PC-9 (cell line): ENCODE results near the gene OSBPL6. TPM values are rescaled to one million over a fixed set of nuclear protein-coding genes. Genes with fewer than 3 reads are reported as not detected.

Experiments used
- BruUV-seq: library from RNA; stranded (reverse); fragments of 400-500 nt; replicated peaks from 2 replicates; lab custom pipeline; 2021; lab: Mats Ljungman, UMichigan
- CTCF ChIA-PET: fragments of 300-600 bp; sonication (Branson Sonifier 250); formaldehyde crosslinking; loops from one replicate; lab custom pipeline; 2022; ENCODE audit warnings: antibody characterized with exemption; lab: Charles Lee
- POLR2A ChIA-PET: fragments of 300-600 bp; sonication (Branson Sonifier 250); formaldehyde crosslinking; loops from one replicate; lab custom pipeline; 2022; ENCODE audit warnings: antibody characterized with exemption; ENCODE audit not compliant: unreplicated experiment; lab: Charles Lee
- DNase-seq, 2 experiments: peaks; one replicate each; pipeline versions ENCODE4 v3.0.0 to v3.0.0-alpha.2; 2015 to 2022; ENCODE audit warnings: mixed read lengths in 1 of 2
- H2AFZ ChIP-seq: fragments of 200-600 bp; sonication (generic); 2 replicates; pipeline ENCODE4 v1.8.1; 2017; ENCODE audit warnings: antibody characterized with exemption
- H3F3A ChIP-seq: fragments of 200-600 bp; sonication (generic); 2 replicates; pipeline ENCODE4 v1.8.1; 2017; ENCODE audit warnings: antibody characterized with exemption, mild to moderate bottlenecking, low read depth; ENCODE audit not compliant: insufficient read depth
- H3K27ac ChIP-seq: fragments of 200-600 bp; sonication (generic); 2 replicates; pipeline ENCODE4 v1.6.1; 2016; ENCODE audit warnings: mixed run types
- H3K27me3 ChIP-seq: fragments of 200-600 bp; sonication (generic); 2 replicates; pipeline ENCODE4 v1.6.1; 2016; ENCODE audit warnings: low read depth, mixed run types; ENCODE audit not compliant: insufficient read depth
- H3K36me3 ChIP-seq: fragments of 200-600 bp; sonication (generic); 2 replicates; pipeline ENCODE4 v1.6.1; 2016; ENCODE audit warnings: low read depth, mixed run types
- H3K4me1 ChIP-seq: fragments of 200-600 bp; sonication (generic); replicated peaks from 2 replicates; pipeline ENCODE4 v1.6.1; 2016; ENCODE audit warnings: mixed run types; ENCODE audit not compliant: insufficient read depth
- H3K4me2 ChIP-seq: fragments of 200-600 bp; sonication (generic); 2 replicates; pipeline ENCODE4 v1.6.1; 2017; ENCODE audit warnings: mixed run types
- H3K4me3 ChIP-seq: fragments of 200-600 bp; sonication (generic); 2 replicates; pipeline ENCODE4 v1.6.1; 2016; ENCODE audit warnings: mixed run types
- H3K79me2 ChIP-seq: fragments of 200-600 bp; sonication (generic); 2 replicates; pipeline ENCODE4 v1.6.1; 2017; ENCODE audit warnings: low read depth, mixed run types
- H3K9me2 ChIP-seq: fragments of 200-600 bp; sonication (generic); 2 replicates; pipeline ENCODE4 v1.8.1; 2017; ENCODE audit warnings: mild to moderate bottlenecking; ENCODE audit not compliant: insufficient read depth
- H3K9me3 ChIP-seq: fragments of 200-600 bp; sonication (generic); 2 replicates; pipeline ENCODE4 v1.8.1; 2016; ENCODE audit warnings: low read depth; ENCODE audit not compliant: insufficient read depth
- H4K20me1 ChIP-seq: fragments of 200-600 bp; sonication (generic); 2 replicates; pipeline ENCODE4 v1.8.1; 2017; ENCODE audit not compliant: insufficient read depth
- CTCF ChIP-seq: fragments of 200-600 bp; sonication (generic); conservative IDR thresholded peaks from 2 replicates; pipeline ENCODE4 v1.6.1; 2017; ENCODE audit warnings: mixed run types, antibody characterized with exemption, mild to moderate bottlenecking, moderate library complexity
- EZH2 ChIP-seq: fragments of 200-600 bp; sonication (generic); IDR thresholded peaks from 2 replicates; pipeline ENCODE4 v1.8.0; 2017; ENCODE audit warnings: antibody characterized with exemption, low read depth
- intact Hi-C: fragments of 100-400 bp; cut with micrococcal nuclease; formaldehyde crosslinking; loops from one replicate; pipeline ENCODE4 v1.10.0; 2022; ENCODE audit not compliant: unreplicated experiment
- total RNA-seq: library from RNA; stranded (reverse); gene quantifications from 2 replicates; pipeline ENCODE4 v1.2.3, GENCODE V29; 2021

Gene OSBPL6
- total RNA-seq, 1 experiment from 2014 or later, result 2.6 TPM

- no peaks in the 10 kb centered on the region for H3K4me1 ChIP-seq
- no peak overlapping the region for H3K4me2 ChIP-seq
- TF ChIP-seq EZH2 (no peak), CTCF (no peak)
- no peaks in the 10 kb centered on the region for H3F3A ChIP-seq
- no peak overlapping the region for H3K4me3 ChIP-seq
- ChIA-PET CTCF (interaction anchor here (0.6 kb wide), 1 partner anchor 44 kb away, joined by 3 read pairs; no protein-coding TSS in a partner anchor), POLR2A (interaction anchor here (0.5 kb wide), 1 partner anchor 1108 kb away, joined by 4 read pairs; no protein-coding TSS in a partner anchor)
- no peak overlapping the region for H2AFZ ChIP-seq
- BruUV-seq, result no TSS peak
- no peaks in the 10 kb centered on the region for H4K20me1 ChIP-seq
- H3K9me3 ChIP-seq, result no peaks in the 10 kb centered on the region
- no peak for DNase-seq
- no peaks in the 10 kb centered on the region for H3K27me3 ChIP-seq
- no peaks in the 10 kb centered on the region for H3K9me2 ChIP-seq
- intact Hi-C loops, result no loop called here
- no peaks in the 10 kb centered on the region for H3K79me2 ChIP-seq
- no peak overlapping the region for H3K27ac ChIP-seq
- H3K36me3 ChIP-seq, result no peaks in the 10 kb centered on the region
Observed at GRCh38 chr2:178331474-178332432, 137.4 kb downstream of the OSBPL6 start.

- H3K27ac ChIP-seq, result no peak overlapping the region
- no peak overlapping the region for H3K4me2 ChIP-seq
- H3K27me3 ChIP-seq, result no peaks in the 10 kb centered on the region
- no peaks in the 10 kb centered on the region for H3K9me3 ChIP-seq
- H3F3A ChIP-seq, result no peaks in the 10 kb centered on the region
- H3K36me3 ChIP-seq, result no peaks in the 10 kb centered on the region
- ChIA-PET CTCF (interaction anchor here (0.6 kb wide), 1 partner anchor 845 kb away, joined by 4 read pairs; no protein-coding TSS in a partner anchor), POLR2A (no interaction called here)
- no peaks in the 10 kb centered on the region for H3K79me2 ChIP-seq
- no peak for DNase-seq
- no peaks in the 10 kb centered on the region for H3K9me2 ChIP-seq
- no peaks in the 10 kb centered on the region for H3K4me1 ChIP-seq
- intact Hi-C loops, result no loop called here
- no peaks in the 10 kb centered on the region for H4K20me1 ChIP-seq
- BruUV-seq, result no TSS peak
- H2AFZ ChIP-seq, result no peak overlapping the region; the same call in 1 of the 2 replicates
- no peak overlapping the region for H3K4me3 ChIP-seq
- TF ChIP-seq CTCF, result no peak
- TF ChIP-seq EZH2, result no peak
Observed at GRCh38 chr2:178333851-178334250, 139.5 kb downstream of the OSBPL6 start.

GRCh38 chr2:178335230-178335629 lies 140.9 kb downstream of the OSBPL6 start:
- Histone ChIP-seq H3F3A (no peaks in the 10 kb centered on the region), H3K79me2 (no peaks in the 10 kb centered on the region), H3K4me1 (no peaks in the 10 kb centered on the region), H3K9me2 (no peaks in the 10 kb centered on the region), H2AFZ (no peak overlapping the region), H3K27me3 (no peaks in the 10 kb centered on the region), H3K9me3 (no peaks in the 10 kb centered on the region), H3K27ac (no peak overlapping the region), H3K36me3 (no peaks in the 10 kb centered on the region), H3K4me3 (no peak overlapping the region), H3K4me2 (no peak overlapping the region), H4K20me1 (no peaks in the 10 kb centered on the region)
- ChIA-PET CTCF (interaction anchor here (0.5 kb wide), 1 partner anchor 978 kb away, joined by 5 read pairs; no protein-coding TSS in a partner anchor), POLR2A (no interaction called here)
- no TSS peak for BruUV-seq
- DNase-seq, result no peak
- intact Hi-C loops, result no loop called here
- no peak for TF ChIP-seq CTCF
